ENCODE measurements around the gene KRT80. TPM values are rescaled to one million over a fixed set of nuclear protein-coding genes. Genes with fewer than 3 reads are reported as not detected.
"Not testable (repeated sequence)": the region's sequence is repeated elsewhere in the genome, so short reads cannot be mapped to it uniquely, and the experiment has no call there.

KRT80 gene
- polyA plus RNA-seq (2013, experiment 1 of 2), result 1.1 TPM
- polyA plus RNA-seq (2013, experiment 2 of 2), result 0.81 TPM

DNA sequence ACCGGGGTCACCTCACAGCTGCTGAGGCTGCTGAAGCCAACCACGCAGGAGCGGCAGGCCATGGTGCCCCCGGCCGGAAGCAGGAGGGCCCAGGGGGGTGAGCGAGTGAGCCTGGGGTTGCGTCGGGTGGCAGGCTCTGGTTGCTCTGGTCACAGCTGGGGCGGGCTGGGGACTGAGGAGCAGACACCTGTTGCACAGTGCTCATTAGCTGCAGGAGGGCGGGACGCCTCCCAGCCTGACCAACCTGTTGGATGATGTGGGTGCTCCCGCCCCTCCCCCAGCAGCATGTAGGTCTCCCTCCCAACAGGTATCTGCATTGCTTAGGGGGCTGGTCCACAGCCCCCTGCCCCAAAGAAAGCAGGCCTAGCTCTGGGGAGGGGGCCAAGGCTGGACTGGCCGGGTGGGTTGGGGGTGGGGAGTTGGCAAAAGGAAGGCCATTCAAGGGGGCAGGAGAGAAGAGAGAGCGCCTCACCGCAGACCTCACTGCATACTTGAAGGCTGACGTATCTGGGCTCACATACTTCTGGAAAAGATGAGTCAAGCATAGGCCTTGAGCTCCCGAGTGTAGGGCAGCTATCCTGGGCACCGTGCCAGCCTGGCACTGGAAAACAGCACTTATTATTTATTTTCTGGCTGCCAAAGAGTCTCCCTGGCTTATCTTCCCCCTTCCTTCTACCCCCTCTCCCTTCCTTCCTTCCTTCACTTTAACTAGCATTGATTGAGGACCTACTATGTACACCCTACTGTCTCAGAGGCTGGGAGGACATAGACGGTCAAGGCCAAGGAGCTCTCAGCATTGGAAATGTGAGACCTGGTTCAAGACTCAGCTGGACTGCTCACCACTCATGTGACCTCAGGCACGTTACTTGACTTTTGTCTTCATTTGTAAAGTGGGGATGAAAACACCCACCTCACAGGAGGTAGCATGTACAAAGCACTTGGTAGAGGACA lies at the start of gene KRT80:
Gene KRT80, minus strand, starts transcription at position 174 of the 951 bp plus-strand sequence. Its CDS starts 112 bp downstream, at position 62.
- Histone ChIP-seq H3K27ac (ENCODE audit: low read depth, low read length, severe bottlenecking) (no peak within 1 kb of the TSS), H3K4me1 (ENCODE audit: control insufficient read depth, insufficient read depth, low read length, poor library complexity, severe bottlenecking) (peaks cover 61% of the 10 kb centered on the region), H3K4me3 (ENCODE audit: extremely low read depth, insufficient read depth, low read length, poor library complexity, severe bottlenecking) (no peak within 1 kb of the TSS), H3K36me3 (ENCODE audit: control insufficient read depth, insufficient read depth, low read length) (no peaks in the 10 kb centered on the region), H3K9me3 (ENCODE audit: control insufficient read depth, low read length) (no peaks in the 10 kb centered on the region)
- WGBS, 2 experiments (ENCODE audit: insufficient coverage in 2 of 2), result 89 to 91% methylated on average over 17 to 18 of the region's 20 CpGs

DNA sequence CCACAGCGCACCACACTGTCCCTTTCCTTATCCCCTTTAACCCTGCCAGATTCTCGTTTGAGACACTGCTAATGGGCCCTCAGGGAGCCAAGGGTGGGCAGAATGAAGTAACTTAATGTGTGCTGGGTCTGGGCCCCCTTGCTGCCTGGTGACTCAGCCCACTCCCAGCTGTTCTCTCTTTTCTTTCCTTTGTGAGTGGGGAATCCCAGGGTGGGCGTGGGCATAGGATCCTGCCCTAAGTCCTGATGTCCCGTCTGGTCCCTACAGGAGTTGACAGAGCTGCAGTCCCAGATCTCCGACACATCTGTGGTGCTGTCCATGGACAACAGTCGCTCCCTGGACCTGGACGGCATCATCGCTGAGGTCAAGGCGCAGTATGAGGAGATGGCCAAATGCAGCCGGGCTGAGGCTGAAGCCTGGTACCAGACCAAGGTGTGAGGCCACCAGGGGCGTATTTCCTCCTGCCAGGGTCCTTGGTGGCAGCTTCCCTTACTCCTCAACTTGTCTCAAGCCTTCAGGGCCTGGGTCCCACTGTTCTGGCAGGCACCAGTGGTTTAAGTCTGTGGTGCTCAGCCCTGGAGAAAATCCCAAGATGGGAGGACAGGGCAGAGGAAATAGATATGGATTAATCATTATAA lies 49.5 kb upstream of the KRT80 start:
- WGBS, 2 experiments (ENCODE audit: insufficient coverage in 2 of 2), result 80 to 90% methylated on average over 8 to 9 of the region's 11 CpGs
- Histone ChIP-seq H3K36me3 (ENCODE audit: control insufficient read depth, insufficient read depth, low read length) (no peaks in the 10 kb centered on the region), H3K9me3 (ENCODE audit: control insufficient read depth, low read length) (no peaks in the 10 kb centered on the region), H3K4me3 (ENCODE audit: extremely low read depth, insufficient read depth, low read length, poor library complexity, severe bottlenecking) (no peak overlapping the region), H3K4me1 (ENCODE audit: control insufficient read depth, insufficient read depth, low read length, poor library complexity, severe bottlenecking) (peaks cover 6% of the 10 kb centered on the region), H3K27ac (ENCODE audit: low read depth, low read length, severe bottlenecking) (no peak overlapping the region)

DNA sequence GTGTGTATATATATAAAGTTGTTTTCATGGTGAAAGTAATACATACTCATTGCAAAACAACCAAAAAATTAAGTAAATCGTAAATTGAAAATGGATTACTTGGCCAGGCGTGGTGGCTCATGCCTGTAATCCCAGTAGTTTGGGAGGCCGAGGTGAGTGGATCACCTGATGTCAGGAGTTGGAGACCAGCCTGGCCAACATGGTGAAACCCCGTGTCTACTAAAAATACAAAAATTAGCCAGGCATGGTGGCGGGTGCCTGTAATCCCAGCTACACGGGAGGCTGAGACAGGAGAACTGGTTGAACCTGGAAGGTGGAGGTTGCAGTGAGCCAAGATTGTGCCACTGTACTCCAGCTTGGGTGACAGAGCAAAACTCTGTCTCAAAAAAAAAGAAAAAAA lies 48.4 kb upstream of the KRT80 start:
- H3K9me3 ChIP-seq (ENCODE audit: control insufficient read depth, low read length); H3K4me3 ChIP-seq (ENCODE audit: extremely low read depth, insufficient read depth, low read length, poor library complexity, severe bottlenecking); H3K27ac ChIP-seq (ENCODE audit: low read depth, low read length, severe bottlenecking); H3K36me3 ChIP-seq (ENCODE audit: control insufficient read depth, insufficient read depth, low read length); H3K4me1 ChIP-seq (ENCODE audit: control insufficient read depth, insufficient read depth, low read length, poor library complexity, severe bottlenecking): not testable (repeated sequence)
- WGBS, 2 experiments (ENCODE audit: insufficient coverage in 2 of 2), result 91 to 92% methylated on average over 6 of the region's 6 CpGs

DNA sequence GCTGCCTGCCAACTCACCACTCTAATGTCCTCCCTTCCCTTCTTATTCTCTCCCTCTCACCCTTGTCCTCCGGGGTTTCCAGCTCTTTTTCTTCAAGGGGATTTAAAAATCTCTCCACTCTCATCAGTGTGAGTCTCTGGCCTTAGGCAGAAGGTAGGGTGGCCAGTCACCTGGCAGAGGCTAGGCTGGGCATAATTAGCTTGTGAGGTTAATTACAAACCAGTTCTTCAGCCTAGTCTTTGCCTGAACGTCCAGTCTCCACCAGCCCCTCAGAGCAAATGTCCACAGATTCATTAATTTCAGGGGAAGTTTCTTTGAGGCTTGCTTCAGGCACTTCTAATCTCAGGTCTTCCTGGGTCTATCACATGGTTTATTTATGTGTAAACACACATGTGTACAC lies 48.0 kb upstream of the KRT80 start:
- no peak overlapping the region for H3K27ac ChIP-seq (ENCODE audit: low read depth, low read length, severe bottlenecking)
- H3K4me1 ChIP-seq (ENCODE audit: control insufficient read depth, insufficient read depth, low read length, poor library complexity, severe bottlenecking), result peaks cover 6% of the 10 kb centered on the region
- no peaks in the 10 kb centered on the region for H3K36me3 ChIP-seq (ENCODE audit: control insufficient read depth, insufficient read depth, low read length)
- no peak overlapping the region for H3K4me3 ChIP-seq (ENCODE audit: extremely low read depth, insufficient read depth, low read length, poor library complexity, severe bottlenecking)
- no peaks in the 10 kb centered on the region for H3K9me3 ChIP-seq (ENCODE audit: control insufficient read depth, low read length)
- WGBS, 2 experiments (ENCODE audit: insufficient coverage in 2 of 2), result 100% methylated on average over 1 of the region's 2 CpGs; no CpG with 5 or more reads in 1 of the 2 experiments

DNA sequence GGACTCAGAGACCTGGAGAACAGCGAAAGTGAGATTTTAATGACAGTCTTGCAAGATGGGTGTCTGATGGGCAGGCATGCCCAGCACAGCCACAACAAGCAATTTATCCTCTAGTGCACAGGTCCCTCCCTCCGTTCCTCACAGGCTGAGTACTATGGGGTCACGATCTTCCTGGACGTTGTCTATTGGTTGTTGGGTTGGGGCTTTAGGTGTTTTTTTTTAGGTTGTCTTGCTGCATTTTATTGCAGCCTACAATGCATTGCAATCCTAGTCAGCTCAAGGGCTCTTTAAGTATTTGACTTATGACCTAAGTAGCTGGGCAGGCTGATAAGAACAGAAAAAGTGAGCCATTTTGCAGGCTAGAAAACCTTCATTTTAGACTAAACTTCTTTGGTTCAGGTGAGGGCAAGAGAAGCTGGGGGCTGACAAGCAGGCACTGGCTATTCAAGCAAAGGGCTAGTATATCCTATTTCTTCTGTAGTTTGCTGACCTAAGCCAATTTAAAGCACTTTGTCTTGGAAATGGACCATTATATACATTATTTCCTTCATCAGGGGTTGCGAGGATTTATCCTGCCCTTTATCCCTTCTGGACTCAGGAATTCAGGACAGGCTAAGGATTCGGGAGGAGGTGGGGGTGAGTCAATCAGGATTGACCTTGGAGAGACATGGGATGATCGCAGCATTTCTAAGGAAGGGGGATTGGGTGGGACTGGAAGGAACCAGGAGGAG lies 47.3 kb upstream of the KRT80 start:
- no peaks in the 10 kb centered on the region for H3K9me3 ChIP-seq (ENCODE audit: control insufficient read depth, low read length)
- no peak overlapping the region for H3K27ac ChIP-seq (ENCODE audit: low read depth, low read length, severe bottlenecking)
- H3K36me3 ChIP-seq (ENCODE audit: control insufficient read depth, insufficient read depth, low read length), result no peaks in the 10 kb centered on the region
- H3K4me1 ChIP-seq (ENCODE audit: control insufficient read depth, insufficient read depth, low read length, poor library complexity, severe bottlenecking), result peaks cover 2% of the 10 kb centered on the region
- no peak overlapping the region for H3K4me3 ChIP-seq (ENCODE audit: extremely low read depth, insufficient read depth, low read length, poor library complexity, severe bottlenecking)
- WGBS, 2 experiments (ENCODE audit: insufficient coverage in 2 of 2), result 86 to 90% methylated on average over 2 of the region's 7 CpGs

DNA sequence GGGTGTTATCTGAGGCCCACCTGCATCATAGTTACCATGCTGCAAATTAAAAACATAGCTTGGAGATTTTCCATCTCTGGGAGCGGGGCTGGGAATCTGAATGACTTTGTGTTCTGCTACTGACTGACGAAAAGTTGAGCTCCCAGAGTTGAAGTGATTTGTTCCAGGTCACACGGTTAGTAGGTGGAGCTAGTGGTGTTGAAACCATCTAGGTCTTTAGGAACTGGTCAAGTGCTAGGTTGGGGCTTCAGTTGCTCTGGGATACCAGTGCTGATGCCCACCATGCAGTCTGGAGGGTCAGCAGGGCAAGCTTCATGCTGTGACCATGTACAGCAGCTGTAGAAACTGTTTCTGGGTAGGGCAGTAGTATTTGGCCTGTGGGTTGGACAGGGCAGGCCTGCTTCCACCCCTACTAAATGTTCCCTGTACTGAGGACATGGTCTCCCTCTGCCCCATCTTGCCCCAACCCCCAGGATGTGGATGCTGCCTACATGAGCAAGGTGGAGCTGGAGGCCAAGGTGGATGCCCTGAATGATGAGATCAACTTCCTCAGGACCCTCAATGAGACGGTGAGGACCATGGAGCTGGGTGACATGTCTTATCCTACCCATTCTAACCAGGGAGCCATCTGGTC lies 46.5 kb upstream of the KRT80 start:
- 83 to 90% methylated on average over 3 to 4 of the region's 4 CpGs for WGBS, 2 experiments (ENCODE audit: insufficient coverage in 2 of 2)
- H3K36me3 ChIP-seq (ENCODE audit: control insufficient read depth, insufficient read depth, low read length), result no peaks in the 10 kb centered on the region
- no peaks in the 10 kb centered on the region for H3K9me3 ChIP-seq (ENCODE audit: control insufficient read depth, low read length)
- H3K27ac ChIP-seq (ENCODE audit: low read depth, low read length, severe bottlenecking), result no peak overlapping the region
- H3K4me1 ChIP-seq (ENCODE audit: control insufficient read depth, insufficient read depth, low read length, poor library complexity, severe bottlenecking), result peaks cover 4% of the 10 kb centered on the region
- no peak overlapping the region for H3K4me3 ChIP-seq (ENCODE audit: extremely low read depth, insufficient read depth, low read length, poor library complexity, severe bottlenecking)

DNA sequence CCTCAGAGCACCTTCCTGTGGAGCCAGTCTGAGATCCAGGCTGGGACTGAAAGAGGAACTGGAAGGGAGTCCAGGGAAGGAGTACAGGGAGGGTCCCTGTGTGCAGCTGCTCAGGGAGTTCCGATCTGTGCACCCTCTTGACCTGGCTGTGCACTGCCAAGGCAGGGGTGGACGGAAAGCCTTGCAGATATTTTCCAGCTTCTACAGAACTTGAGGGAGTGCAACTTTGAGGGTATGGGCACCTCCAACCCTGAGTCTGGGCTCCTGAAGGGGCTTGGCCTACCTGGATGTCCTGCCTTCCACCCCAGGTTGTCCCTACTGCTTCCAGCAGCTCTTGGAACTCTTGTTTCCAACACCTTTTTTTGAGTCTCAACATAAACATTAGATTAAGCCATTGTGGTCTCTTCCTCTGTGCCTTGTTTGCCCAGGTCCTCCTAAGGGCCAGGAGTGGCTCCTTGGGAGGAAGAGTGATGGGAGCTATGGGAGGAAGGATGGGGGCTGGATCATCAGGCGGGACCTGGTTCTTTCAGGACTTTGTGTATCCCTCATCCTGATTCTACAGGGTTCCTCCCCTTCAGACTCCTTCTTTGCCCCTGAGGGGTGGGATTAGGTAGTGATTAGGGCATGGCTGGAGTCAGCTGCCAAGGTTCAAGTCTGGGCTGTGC lies 44.7 kb upstream of the KRT80 start:
- H3K27ac ChIP-seq (ENCODE audit: low read depth, low read length, severe bottlenecking), result no peak overlapping the region
- H3K4me1 ChIP-seq (ENCODE audit: control insufficient read depth, insufficient read depth, low read length, poor library complexity, severe bottlenecking), result peaks cover 16% of the 10 kb centered on the region
- no peaks in the 10 kb centered on the region for H3K9me3 ChIP-seq (ENCODE audit: control insufficient read depth, low read length)
- no peaks in the 10 kb centered on the region for H3K36me3 ChIP-seq (ENCODE audit: control insufficient read depth, insufficient read depth, low read length)
- 88 to 89% methylated on average over 1 to 2 of the region's 3 CpGs for WGBS, 2 experiments (ENCODE audit: insufficient coverage in 2 of 2)
- H3K4me3 ChIP-seq (ENCODE audit: extremely low read depth, insufficient read depth, low read length, poor library complexity, severe bottlenecking), result no peak overlapping the region

DNA sequence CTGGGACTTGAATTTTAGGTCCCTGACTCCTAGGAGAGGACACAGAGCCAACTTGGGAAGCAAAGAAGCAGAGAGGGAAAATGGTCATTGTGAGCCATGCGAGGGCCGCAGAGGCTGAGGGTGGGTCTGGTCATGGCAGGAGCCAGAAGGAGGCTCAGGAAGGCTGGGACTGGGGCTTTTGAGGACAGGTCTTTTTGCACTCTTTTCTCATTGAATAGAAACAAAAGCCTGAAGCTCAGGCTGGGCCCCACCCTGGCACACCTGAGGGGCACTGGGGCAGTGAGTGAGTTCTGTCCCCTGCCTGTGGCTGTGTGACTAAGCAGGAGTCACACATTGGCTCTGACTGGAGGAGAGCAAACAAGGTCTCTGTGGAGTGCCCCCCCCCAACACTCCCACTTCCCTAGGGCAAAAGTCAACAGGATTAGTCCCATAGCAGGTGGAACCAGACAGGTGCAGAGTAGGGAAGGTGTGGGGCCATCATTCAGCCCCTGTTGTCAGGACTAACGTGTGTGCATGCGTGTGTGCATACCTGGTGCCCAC lies 44.1 kb upstream of the KRT80 start:
- H3K4me1 ChIP-seq (ENCODE audit: control insufficient read depth, insufficient read depth, low read length, poor library complexity, severe bottlenecking), result peaks cover 22% of the 10 kb centered on the region
- no peaks in the 10 kb centered on the region for H3K36me3 ChIP-seq (ENCODE audit: control insufficient read depth, insufficient read depth, low read length)
- no peak overlapping the region for H3K4me3 ChIP-seq (ENCODE audit: extremely low read depth, insufficient read depth, low read length, poor library complexity, severe bottlenecking)
- no peaks in the 10 kb centered on the region for H3K9me3 ChIP-seq (ENCODE audit: control insufficient read depth, low read length)
- 100% methylated on average over 2 of the region's 4 CpGs for WGBS, 2 experiments (ENCODE audit: insufficient coverage in 2 of 2)
- no peak overlapping the region for H3K27ac ChIP-seq (ENCODE audit: low read depth, low read length, severe bottlenecking)

DNA sequence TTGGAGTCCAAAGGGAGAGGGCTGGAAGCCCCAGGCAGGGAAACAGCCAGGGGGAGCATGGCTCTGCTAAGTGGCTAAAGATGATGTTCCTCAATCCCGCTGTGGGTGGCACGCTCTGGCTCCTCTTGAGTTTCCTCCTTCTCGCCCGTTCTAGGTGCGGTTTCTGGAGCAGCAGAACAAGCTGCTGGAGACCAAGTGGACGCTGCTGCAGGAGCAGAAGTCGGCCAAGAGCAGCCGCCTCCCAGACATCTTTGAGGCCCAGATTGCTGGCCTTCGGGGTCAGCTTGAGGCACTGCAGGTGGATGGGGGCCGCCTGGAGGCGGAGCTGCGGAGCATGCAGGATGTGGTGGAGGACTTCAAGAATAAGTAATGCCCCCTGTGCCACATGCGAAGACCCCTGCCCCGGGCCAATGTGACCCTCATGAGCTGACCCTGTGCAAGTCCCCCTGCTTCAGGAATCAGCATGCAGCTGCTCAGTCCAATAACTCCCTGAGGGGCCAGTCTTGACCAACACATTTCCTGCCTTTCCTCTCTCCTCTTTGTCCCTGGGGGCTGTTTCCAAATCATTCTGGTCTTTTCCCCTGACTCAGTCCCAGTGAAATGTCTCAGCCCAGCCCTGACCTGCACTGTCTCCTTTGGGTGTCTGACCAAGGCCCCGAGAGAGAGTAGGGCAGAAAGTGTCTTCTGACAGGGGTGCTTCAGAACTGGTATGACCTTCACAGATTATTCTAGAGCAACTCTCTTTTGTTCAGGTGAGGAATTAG lies 43.4 kb upstream of the KRT80 start:
- H3K4me1 ChIP-seq (ENCODE audit: control insufficient read depth, insufficient read depth, low read length, poor library complexity, severe bottlenecking), result peaks cover 29% of the 10 kb centered on the region

More for the DNA sequence above, 43.4 kb upstream of the KRT80 start:
- H3K27ac ChIP-seq (ENCODE audit: low read depth, low read length, severe bottlenecking), result no peak overlapping the region
- no peak overlapping the region for H3K4me3 ChIP-seq (ENCODE audit: extremely low read depth, insufficient read depth, low read length, poor library complexity, severe bottlenecking)
- WGBS, 2 experiments (ENCODE audit: insufficient coverage in 2 of 2), result 94 to 95% methylated on average over 12 to 14 of the region's 15 CpGs
- H3K9me3 ChIP-seq (ENCODE audit: control insufficient read depth, low read length), result no peaks in the 10 kb centered on the region
- H3K36me3 ChIP-seq (ENCODE audit: control insufficient read depth, insufficient read depth, low read length), result no peaks in the 10 kb centered on the region

Data from mesodermal cell (in vitro differentiated cells).